ACC112 (cell line): ENCODE measurements around the gene TSHZ2.

Experiments
- H2AFZ ChIP-seq: fragments of 200-600 bp; sonication (generic); one replicate; pipeline ENCODE4 v1.6.0; 2017; ENCODE audit warnings: antibody characterized with exemption, low read length; ENCODE audit not compliant: unreplicated experiment
- H3K27ac ChIP-seq: fragments of 200-600 bp; sonication (generic); 2 replicates; pipeline ENCODE4 v1.5.1; 2014; ENCODE audit warnings: low read depth, mild to moderate bottlenecking, antibody characterized with exemption, low read length, moderate library complexity
- H3K27me3 ChIP-seq: fragments of 200-600 bp; sonication (generic); 2 replicates; pipeline ENCODE4 v1.6.1; 2014; ENCODE audit warnings: mild to moderate bottlenecking, antibody characterized with exemption, low read length, moderate library complexity, mixed read lengths; ENCODE audit not compliant: insufficient read depth
- H3K36me3 ChIP-seq: fragments of 200-600 bp; sonication (generic); 2 replicates; pipeline ENCODE4 v1.6.1; 2016; ENCODE audit warnings: mild to moderate bottlenecking, antibody characterized with exemption, low read length, moderate library complexity, mixed read lengths; ENCODE audit not compliant: insufficient read depth
- H3K4me1 ChIP-seq: fragments of 200-600 bp; sonication (generic); one replicate; pipeline ENCODE4 v1.6.1; 2016; ENCODE audit warnings: low read length, mixed read lengths; ENCODE audit not compliant: insufficient read depth, unreplicated experiment, control insufficient read depth
- H3K4me3 ChIP-seq: fragments of 200-600 bp; sonication (generic); 2 replicates; pipeline ENCODE4 v1.5.1; 2014; ENCODE audit warnings: mild to moderate bottlenecking, low read depth, low read length
- H3K79me2 ChIP-seq: fragments of 200-600 bp; sonication (generic); one replicate; pipeline ENCODE4 v1.6.0; 2016; ENCODE audit warnings: low read length; ENCODE audit not compliant: control insufficient read depth, unreplicated experiment, insufficient read depth

TSHZ2 gene

GRCh38 chr20:53419693-53420460, 447.7 kb downstream of the TSHZ2 start:
- H2AFZ ChIP-seq, result no peak overlapping the region
- no peak overlapping the region for H3K27ac ChIP-seq
- no peaks in the 10 kb centered on the region for H3K36me3 ChIP-seq
- no peaks in the 10 kb centered on the region for H3K4me1 ChIP-seq
- no peak overlapping the region for H3K4me3 ChIP-seq
- H3K27me3 ChIP-seq, result no peaks in the 10 kb centered on the region
- no peaks in the 10 kb centered on the region for H3K79me2 ChIP-seq

- no peaks in the 10 kb centered on the region for H3K27me3 ChIP-seq
- no peak overlapping the region for H2AFZ ChIP-seq
- H3K79me2 ChIP-seq, result no peaks in the 10 kb centered on the region
- H3K4me1 ChIP-seq, result no peaks in the 10 kb centered on the region
- no peaks in the 10 kb centered on the region for H3K36me3 ChIP-seq
- no peak overlapping the region for H3K4me3 ChIP-seq
- no peak overlapping the region for H3K27ac ChIP-seq
Observed at GRCh38 chr20:53421343-53421742, 449.2 kb downstream of the TSHZ2 start.

DNA sequence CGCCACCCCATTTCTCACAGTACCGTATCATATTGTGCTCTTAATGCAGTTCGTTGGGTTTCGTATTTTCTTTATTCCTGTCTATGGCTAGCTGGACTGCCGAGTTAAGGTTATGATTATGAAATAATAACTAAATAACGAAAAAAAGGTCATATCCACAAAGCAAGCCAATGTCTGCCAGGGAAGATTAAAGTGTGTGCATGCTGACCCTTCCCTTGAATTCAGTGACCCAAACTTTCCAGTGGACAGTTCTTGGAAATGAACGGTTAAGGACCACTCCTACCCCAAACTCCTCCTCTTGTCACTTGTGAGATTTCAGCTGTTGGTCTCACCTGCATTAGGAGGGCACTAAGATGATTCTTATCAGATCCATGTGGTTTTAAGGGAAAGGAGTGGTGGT, 449.9 kb downstream of the TSHZ2 start:
- H3K4me1 ChIP-seq, result no peaks in the 10 kb centered on the region
- no peaks in the 10 kb centered on the region for H3K27me3 ChIP-seq
- no peak overlapping the region for H3K27ac ChIP-seq
- H3K4me3 ChIP-seq, result no peak overlapping the region
- no peak overlapping the region for H2AFZ ChIP-seq
- no peaks in the 10 kb centered on the region for H3K36me3 ChIP-seq
- no peaks in the 10 kb centered on the region for H3K79me2 ChIP-seq

GRCh38 chr20:53423587-53424146, 451.5 kb downstream of the TSHZ2 start:
- no peak overlapping the region for H3K27ac ChIP-seq
- no peaks in the 10 kb centered on the region for H3K79me2 ChIP-seq
- no peaks in the 10 kb centered on the region for H3K36me3 ChIP-seq
- H3K4me1 ChIP-seq, result no peaks in the 10 kb centered on the region
- H3K4me3 ChIP-seq, result no peak overlapping the region
- no peaks in the 10 kb centered on the region for H3K27me3 ChIP-seq
- H2AFZ ChIP-seq, result no peak overlapping the region

DNA sequence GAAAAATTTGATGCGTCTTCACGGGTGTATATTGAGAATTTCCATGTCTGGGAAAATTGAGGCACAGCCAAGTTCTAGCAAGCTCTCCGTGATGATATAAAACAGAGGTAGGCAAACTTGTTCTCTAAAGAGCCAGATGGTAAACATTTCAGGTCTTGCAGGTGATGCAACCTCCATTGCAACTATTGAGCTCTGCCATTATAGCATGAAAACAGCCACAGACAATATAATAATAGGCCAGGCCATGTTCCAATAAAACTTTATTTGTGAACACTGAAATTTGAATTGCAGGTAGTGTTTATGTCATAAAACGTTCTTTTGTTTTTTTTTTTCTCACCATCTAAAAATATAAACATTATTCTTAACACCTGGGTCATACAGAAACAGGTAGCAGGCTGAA, 453.3 kb downstream of the TSHZ2 start:
- no peak overlapping the region for H3K27ac ChIP-seq
- no peaks in the 10 kb centered on the region for H3K36me3 ChIP-seq
- no peak overlapping the region for H3K4me3 ChIP-seq
- no peak overlapping the region for H2AFZ ChIP-seq
- no peaks in the 10 kb centered on the region for H3K27me3 ChIP-seq
- H3K4me1 ChIP-seq, result no peaks in the 10 kb centered on the region
- H3K79me2 ChIP-seq, result no peaks in the 10 kb centered on the region

- no peaks in the 10 kb centered on the region for H3K27me3 ChIP-seq
- no peaks in the 10 kb centered on the region for H3K36me3 ChIP-seq
- no peaks in the 10 kb centered on the region for H3K79me2 ChIP-seq
- no peak overlapping the region for H2AFZ ChIP-seq
- H3K4me3 ChIP-seq, result no peak overlapping the region
- no peaks in the 10 kb centered on the region for H3K4me1 ChIP-seq
- no peak overlapping the region for H3K27ac ChIP-seq
Observed at GRCh38 chr20:53425941-53426340, 453.8 kb downstream of the TSHZ2 start.

- no peaks in the 10 kb centered on the region for H3K79me2 ChIP-seq
- H3K4me3 ChIP-seq, result no peak overlapping the region
- no peaks in the 10 kb centered on the region for H3K4me1 ChIP-seq
- H3K27ac ChIP-seq, result no peak overlapping the region
- no peaks in the 10 kb centered on the region for H3K27me3 ChIP-seq
- no peak overlapping the region for H2AFZ ChIP-seq
- H3K36me3 ChIP-seq, result no peaks in the 10 kb centered on the region
Observed at GRCh38 chr20:53426766-53427312, 454.7 kb downstream of the TSHZ2 start.

DNA sequence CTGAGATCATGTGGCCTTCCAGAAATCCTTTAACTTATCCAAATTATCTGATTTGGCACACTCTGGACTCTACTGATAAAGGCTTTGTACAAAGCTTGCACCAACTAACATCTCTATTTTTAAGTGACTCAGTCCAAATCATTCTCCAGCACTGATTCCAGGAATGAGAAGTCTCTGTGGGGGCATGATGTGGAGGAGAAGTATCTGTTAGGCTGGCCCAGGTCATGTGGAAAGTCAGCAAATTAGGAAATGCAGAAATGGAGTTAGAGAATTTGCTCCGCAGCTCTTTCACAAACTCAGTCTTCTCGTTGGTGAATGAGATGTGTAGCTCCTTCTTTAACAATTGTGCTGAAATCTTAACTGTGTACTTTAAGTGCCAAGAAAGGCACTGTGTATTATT, 455.8 kb downstream of the TSHZ2 start:
- no peaks in the 10 kb centered on the region for H3K79me2 ChIP-seq
- no peak overlapping the region for H3K27ac ChIP-seq
- no peaks in the 10 kb centered on the region for H3K27me3 ChIP-seq
- no peaks in the 10 kb centered on the region for H3K4me1 ChIP-seq
- no peaks in the 10 kb centered on the region for H3K36me3 ChIP-seq
- no peak overlapping the region for H3K4me3 ChIP-seq
- no peak overlapping the region for H2AFZ ChIP-seq

DNA sequence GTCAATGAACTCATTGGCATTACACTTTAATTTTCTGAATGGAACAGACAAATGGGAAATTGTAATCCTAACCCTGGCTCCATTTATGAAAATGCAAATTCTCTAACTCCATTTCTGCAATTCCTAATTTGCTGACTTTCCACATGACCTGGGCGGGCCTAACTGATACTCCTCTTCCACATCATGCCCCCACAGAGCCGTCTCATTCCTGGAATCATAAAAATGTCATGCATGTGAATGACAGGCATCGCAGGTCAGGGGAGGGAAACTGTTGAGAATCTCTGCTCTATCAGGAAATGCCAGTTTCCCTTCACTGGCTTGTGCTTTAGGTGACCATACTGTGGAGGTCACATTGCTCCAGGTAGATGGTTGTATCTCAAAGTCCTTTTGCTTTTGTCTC, 456.4 kb downstream of the TSHZ2 start:
- no peak overlapping the region for H3K27ac ChIP-seq
- H3K27me3 ChIP-seq, result no peaks in the 10 kb centered on the region
- no peaks in the 10 kb centered on the region for H3K79me2 ChIP-seq
- no peaks in the 10 kb centered on the region for H3K36me3 ChIP-seq
- H3K4me3 ChIP-seq, result no peak overlapping the region
- no peaks in the 10 kb centered on the region for H3K4me1 ChIP-seq
- H2AFZ ChIP-seq, result no peak overlapping the region

DNA sequence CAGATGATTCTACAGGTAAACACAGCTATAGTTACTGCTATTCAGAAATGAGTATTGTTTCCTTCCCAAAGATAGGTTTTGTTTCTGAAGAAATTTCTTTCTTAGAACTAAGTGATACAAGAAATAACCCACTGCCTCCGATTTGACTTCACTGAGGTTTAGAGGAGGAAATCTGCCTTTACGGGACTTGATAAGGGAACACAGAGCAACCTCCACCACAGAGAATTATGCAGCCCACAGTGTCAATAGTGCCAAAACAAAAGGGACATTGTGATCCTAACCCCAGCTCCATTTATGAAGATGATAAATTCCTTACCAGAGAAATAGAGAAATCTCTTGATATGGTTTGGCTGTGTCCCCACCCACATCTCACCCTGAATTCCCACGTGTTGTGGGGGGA, 456.8 kb downstream of the TSHZ2 start:
- H3K27ac ChIP-seq, result no peak overlapping the region
- H2AFZ ChIP-seq, result no peak overlapping the region
- H3K4me1 ChIP-seq, result no peaks in the 10 kb centered on the region
- no peaks in the 10 kb centered on the region for H3K27me3 ChIP-seq
- no peaks in the 10 kb centered on the region for H3K36me3 ChIP-seq
- H3K79me2 ChIP-seq, result no peaks in the 10 kb centered on the region
- H3K4me3 ChIP-seq, result no peak overlapping the region

DNA sequence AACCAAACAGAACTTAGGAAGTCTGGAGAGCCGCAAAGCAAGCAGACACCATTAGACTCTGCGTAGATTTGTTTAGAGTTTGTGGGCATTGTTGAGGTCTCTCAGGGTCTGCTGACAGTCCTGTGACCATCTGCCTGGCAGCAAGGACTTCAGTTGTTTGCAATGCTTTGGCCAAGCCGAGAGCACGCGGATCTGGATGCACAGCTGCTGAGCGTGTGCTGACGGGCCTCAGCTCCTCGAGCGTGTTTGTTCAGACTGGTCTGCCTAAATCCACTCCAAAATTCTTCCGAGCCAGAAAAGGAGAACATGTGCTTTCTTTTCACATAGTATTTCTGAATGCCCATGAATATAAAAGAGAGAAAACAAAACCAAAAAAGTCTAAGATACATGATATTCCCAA, 462.5 kb downstream of the TSHZ2 start:
- H3K79me2 ChIP-seq, result no peaks in the 10 kb centered on the region
- H3K27ac ChIP-seq, result no peak overlapping the region
- H3K4me3 ChIP-seq, result no peak overlapping the region
- H3K4me1 ChIP-seq, result no peaks in the 10 kb centered on the region
- no peak overlapping the region for H2AFZ ChIP-seq
- H3K27me3 ChIP-seq, result no peaks in the 10 kb centered on the region
- H3K36me3 ChIP-seq, result no peaks in the 10 kb centered on the region
